ENCODE measurements around the gene RBFOX2.

- TF ChIP-seq CTCF (IDR thresholded peaks at IDR 0.05): no peak
- TF ChIP-seq POLR2A (IDR thresholded peaks at IDR 0.05): no peak
Observed at GRCh38 chr22:36075230-36075629, 46.6 kb upstream of the RBFOX2 start.
